SHP77 (cell line): ENCODE results near the gene PFDN1.

Source experiments
- DNase-seq, 2 experiments: peaks; one replicate each; lab custom pipeline; 2025; lab: John Stamatoyannopoulos, UW

The PFDN1 gene

GRCh38 chr5:140328036-140328764 is 25.3 kb upstream of the PFDN1 start:
- DNase-seq, result no peak

GRCh38 chr5:140327589-140327988 is 24.7 kb upstream of the PFDN1 start:
- no peak for DNase-seq

GRCh38 chr5:140325486-140325885 is 22.6 kb upstream of the PFDN1 start:
- no peak for DNase-seq

GRCh38 chr5:140324617-140325241 is 21.8 kb upstream of the PFDN1 start:
- no peak for DNase-seq

- no peak for DNase-seq
These were observed 21.2 kb upstream of the PFDN1 start for GRCh38 chr5:140324041-140324600.

- DNase-seq, result peak; percentile 23 to 28
These were observed 20.1 kb upstream of the PFDN1 start for GRCh38 chr5:140322751-140323731.

- DNase-seq, result no peak
These were observed 18.9 kb upstream of the PFDN1 start for GRCh38 chr5:140321796-140322195.

GRCh38 chr5:140319833-140320232 is 16.9 kb upstream of the PFDN1 start:
- no peak for DNase-seq

- DNase-seq, result no peak
These were observed 15.9 kb upstream of the PFDN1 start for GRCh38 chr5:140318792-140319191.

- no peak for DNase-seq
These were observed 15.0 kb upstream of the PFDN1 start for GRCh38 chr5:140317859-140318258.

- no peak for DNase-seq
These were observed 9.9 kb upstream of the PFDN1 start for GRCh38 chr5:140312791-140313189.

- no peak for DNase-seq
These were observed 9.3 kb upstream of the PFDN1 start for GRCh38 chr5:140312067-140312790.

- no peak for DNase-seq
These were observed 8.1 kb upstream of the PFDN1 start for GRCh38 chr5:140311011-140311467.

GRCh38 chr5:140310434-140310833 is 7.5 kb upstream of the PFDN1 start:
- DNase-seq, result no peak

GRCh38 chr5:140309706-140310249 is 6.9 kb upstream of the PFDN1 start:
- DNase-seq, result no peak

GRCh38 chr5:140305471-140305870 is 2.6 kb upstream of the PFDN1 start:
- DNase-seq, result no peak

- no peak for DNase-seq
These were observed 1.1 kb upstream of the PFDN1 start for GRCh38 chr5:140303966-140304365.

GRCh38 chr5:140301136-140301535 is 1.8 kb downstream of the PFDN1 start:
- no peak for DNase-seq

- no peak for DNase-seq
These were observed 3.8 kb downstream of the PFDN1 start for GRCh38 chr5:140299056-140299455.

- no peak for DNase-seq
These were observed 4.7 kb downstream of the PFDN1 start for GRCh38 chr5:140298183-140298601.

- DNase-seq, result no peak
These were observed 5.6 kb downstream of the PFDN1 start for GRCh38 chr5:140297283-140297682.
